GM12878 (cell line): Measurements from ENCODE around the gene GFM1. TPM values are rescaled to one million over a fixed set of nuclear protein-coding genes. Genes with fewer than 3 reads are reported as not detected.

ENCODE experiments used
- ATAC-seq: fragments of 200-7000 bp; cut with Tn5 transposase; 3 replicates; pipeline ENCODE4 v1.9.1; 2020; ENCODE audit warnings: mild to moderate bottlenecking, moderate library complexity
- BruUV-seq: library from RNA; stranded (reverse); fragments of 400-500 nt; replicated peaks from 2 replicates; lab custom pipeline; 2021; lab: Mats Ljungman, UMichigan
- CTCF ChIA-PET: fragments of 300-600 bp; sonication (Branson Sonifier 250); formaldehyde crosslinking; extraction: SDS; loops from one replicate; lab custom pipeline; 2021; ENCODE audit warnings: inconsistent platforms; lab: Yijun Ruan, JAX
- POLR2A ChIA-PET: fragments of 350-600 bp; formaldehyde crosslinking; extraction: SDS; loops from one replicate; lab custom pipeline; 2021; ENCODE audit warnings: inconsistent platforms; lab: Charles Lee
- RAD21 ChIA-PET: fragments of 300-600 bp; sonication (Branson Sonifier 250); formaldehyde crosslinking; loops from one replicate; lab custom pipeline; 2023; ENCODE audit warnings: antibody characterized with exemption; ENCODE audit not compliant: unreplicated experiment; lab: Charles Lee
- SMC1A ChIA-PET: fragments of 300-600 bp; sonication (Branson Sonifier 250); formaldehyde crosslinking; loops from one replicate; lab custom pipeline; 2023; ENCODE audit not compliant: unreplicated experiment, uncharacterized antibody; lab: Charles Lee
- DNase-seq: peaks from one replicate; pipeline ENCODE4 v3.0.0-alpha.2; 2011; ENCODE audit warnings: low read depth, low spot score
- FAIRE-seq: peaks from 3 replicates; lab custom pipeline; 2011; peaks lifted over from hg19 to GRCh38; lab: Jason Lieb, UNC
- H2AFZ ChIP-seq: 2 replicates; pipeline ENCODE4 v1.6.0; 2011; ENCODE audit warnings: low read depth, low read length, control low read depth; ENCODE audit not compliant: control insufficient read depth
- H3K27ac ChIP-seq: 2 replicates; pipeline ENCODE4 v1.5.1; 2011; ENCODE audit warnings: control low read depth; ENCODE audit not compliant: control insufficient read depth, insufficient read depth
- H3K27me3 ChIP-seq, 2 experiments: replicated peaks in 1 of 2; 2 replicates each; pipeline versions ENCODE4 v1.6.0 to v1.6.1; 2011; ENCODE audit warnings: low read length in 1 of 2; ENCODE audit not compliant: control insufficient read depth in 2 of 2, insufficient read depth in 2 of 2
- H3K36me3 ChIP-seq, 2 experiments: 2 replicates each; pipeline ENCODE4 v1.5.1; 2011; ENCODE audit warnings: low read length in 1 of 2; ENCODE audit not compliant: control insufficient read depth in 2 of 2, insufficient read depth in 2 of 2
- H3K4me1 ChIP-seq: 2 replicates; pipeline ENCODE4 v1.6.1; 2011; ENCODE audit warnings: mild to moderate bottlenecking, low read length, moderate library complexity, mixed read lengths; ENCODE audit not compliant: control insufficient read depth, insufficient read depth
- H3K4me2 ChIP-seq: 2 replicates; pipeline ENCODE4 v1.6.0; 2011; ENCODE audit warnings: control low read depth; ENCODE audit not compliant: control insufficient read depth, insufficient read depth
- H3K4me3 ChIP-seq: fragments of 200-600 bp; sonication (generic); 2 replicates; pipeline ENCODE4 v1.5.1; 2016
- H3K79me2 ChIP-seq: 2 replicates; pipeline ENCODE4 v1.6.0; 2011; ENCODE audit warnings: low read length; ENCODE audit not compliant: control insufficient read depth, insufficient read depth
- H3K9ac ChIP-seq: 2 replicates; pipeline ENCODE4 v1.8.0; 2011; ENCODE audit warnings: low read length, control low read depth, mixed read lengths; ENCODE audit not compliant: control insufficient read depth, insufficient read depth
- H3K9me3 ChIP-seq: replicated peaks from 3 replicates; pipeline ENCODE4 v1.5.1; 2011; ENCODE audit warnings: mild to moderate bottlenecking, low read length; ENCODE audit not compliant: control insufficient read depth, insufficient read depth
- H4K20me1 ChIP-seq: 2 replicates; pipeline ENCODE4 v1.6.0; 2011; ENCODE audit not compliant: control insufficient read depth, insufficient read depth
- ASH2L ChIP-seq: fragments of 300-600, 200-600 bp; sonication (generic); IDR thresholded peaks from 2 replicates; pipeline ENCODE4 v1.6.1; 2017; ENCODE audit warnings: low read depth, mild to moderate bottlenecking, borderline replicate concordance
- MEF2B ChIP-seq: fragments of 450-650 bp; IDR thresholded peaks from 2 replicates; pipeline ENCODE4 v1.6.1; 2018; ENCODE audit warnings: mild to moderate bottlenecking, moderate library complexity; ENCODE audit not compliant: partially characterized antibody, poor library complexity, severe bottlenecking
- NR2F1 ChIP-seq: fragments of 450-650 bp; conservative IDR thresholded peaks from 2 replicates; pipeline ENCODE4 v1.6.1; 2017; ENCODE audit warnings: mild to moderate bottlenecking
- NRF1 ChIP-seq: conservative IDR thresholded peaks from 2 replicates; pipeline ENCODE4 v1.6.1; 2011; ENCODE audit warnings: mild to moderate bottlenecking, low read depth, low read length, improper control_type of control experiment
- POLR2AphosphoS2 ChIP-seq: IDR thresholded peaks from 2 replicates; pipeline ENCODE4 v1.6.1; 2011; ENCODE audit warnings: low read depth, mild to moderate bottlenecking, low read length, improper control_type of control experiment, moderate library complexity
- POU2F2 ChIP-seq: IDR thresholded peaks from 3 replicates; pipeline ENCODE4 v1.6.1; 2011; ENCODE audit warnings: low read depth, mild to moderate bottlenecking, low read length, borderline replicate concordance
- SIX5 ChIP-seq: IDR thresholded peaks from 2 replicates; pipeline ENCODE4 v1.6.1; 2011; ENCODE audit warnings: mild to moderate bottlenecking, low read depth, low read length, moderate library complexity; ENCODE audit not compliant: severe bottlenecking
- SMAD1 ChIP-seq: fragments of 450-650 bp; IDR thresholded peaks from 2 replicates; pipeline ENCODE4 v1.6.1; 2018; ENCODE audit warnings: mild to moderate bottlenecking, low read depth; ENCODE audit not compliant: partially characterized antibody
- SPI1 ChIP-seq: IDR thresholded peaks from 2 replicates; pipeline ENCODE4 v1.6.1; 2011; ENCODE audit warnings: low read depth, mild to moderate bottlenecking, low read length, moderate library complexity, borderline replicate concordance; ENCODE audit not compliant: insufficient read depth
- TARDBP ChIP-seq: IDR thresholded peaks from 2 replicates; pipeline ENCODE4 v1.6.1; 2016; ENCODE audit warnings: borderline replicate concordance
- WGBS: methylation state at CpG from one replicate; pipeline ENCODE4 v1.1.6; 2016; ENCODE audit warnings: low lambda C conversion rate; ENCODE audit not compliant: insufficient replicate concordance, insufficient coverage; ENCODE audit errors: missing lambda C conversion rate; 5-methylcytosine and 5-hydroxymethylcytosine counted together
- in situ Hi-C: fragments of 300-500 bp; cut with MboI; formaldehyde crosslinking; loops from 9 replicates; pipeline ENCODE4 v1.14.3; 2018; ENCODE audit warnings: mixed read lengths
- intact Hi-C: fragments of 100-400 bp; cut with micrococcal nuclease; formaldehyde crosslinking; loops from one replicate; pipeline ENCODE4 v1.14.2; 2022; ENCODE audit not compliant: unreplicated experiment
- polyA plus RNA-seq, 11 experiments: library from polyadenylated mRNA; depleted of rRNA in 4 of 11; unstranded in 6 of 11; stranded (reverse) in 5 of 11; fragments of >200 nt; fragmentation: Nextera tagmentation in 4 of 11; fragmentation: Illumina TruSeq in 1 of 11; extraction: Ambion mirVana in 4 of 11; extraction: Trizol in 1 of 11; gene quantifications; 1 replicate in 1 of 11; 2 replicates in 10 of 11; pipeline versions ENCODE4 v1.2.1 to v1.2.3, GENCODE V29; 2011 to 2016; ENCODE audit warnings: inconsistent platforms in 2 of 11, missing spikeins in 2 of 11, low read depth in 1 of 11
- total RNA-seq, 4 experiments: library from RNA; depleted of rRNA in 3 of 4; stranded (reverse); fragments of >200 nt in 3 of 4; fragmentation: Illumina TruSeq in 1 of 4; extraction: Trizol in 1 of 4; gene quantifications; 2 replicates each; pipeline versions ENCODE4 v1.2.1 to v1.2.3, GENCODE V29; 2013 to 2021

Gene GFM1
- total and polyA plus RNA-seq, 10 of the 15 experiments (the other 5 are each of a cell fraction or from before 2014, with no cell fraction given) = 36.9 to 87.2 (median 57.3) TPM

GRCh38 chr3:158631981-158632380, 12.3 kb upstream of the GFM1 start:
- peaks cover 0 to 1% of the 10 kb centered on the region in 2 experiments; a peak in 1 of 4 replicates for H3K27me3 ChIP-seq
- no peak overlapping the region for H3K9ac ChIP-seq
- POLR2A ChIA-PET = no interaction called here
- H2AFZ ChIP-seq = no peak overlapping the region
- H4K20me1 ChIP-seq = no peaks in the 10 kb centered on the region
- CTCF ChIA-PET = interaction anchor here (0.8 kb wide), 1 partner anchor 13 kb away, joined by 4 read pairs; no protein-coding TSS in a partner anchor
- H3K9me3 ChIP-seq = no peaks in the 10 kb centered on the region
- no peaks in the 10 kb centered on the region for H3K79me2 ChIP-seq
- FAIRE-seq = no peak
- SMC1A ChIA-PET = interaction anchor here (0.6 to 0.7 kb wide), 2 partner anchors 15 to 83 kb away, joined by 3 to 4 read pairs; no protein-coding TSS in a partner anchor
- H3K4me3 ChIP-seq = no peak overlapping the region
- no peak overlapping the region for H3K4me2 ChIP-seq
- DNase-seq = no peak
- H3K36me3 ChIP-seq = no peaks in the 10 kb centered on the region
- no peak overlapping the region for H3K27ac ChIP-seq
- RAD21 ChIA-PET = no interaction called here
- no TSS peak for BruUV-seq
- TF ChIP-seq POLR2AphosphoS2 = no peak
- no peak for TF ChIP-seq SIX5
- no peak for TF ChIP-seq SPI1
- ATAC-seq = no peak
- in situ Hi-C loops (no loop called here), intact Hi-C loops (no loop called here)
- no peaks in the 10 kb centered on the region for H3K4me1 ChIP-seq

DNA sequence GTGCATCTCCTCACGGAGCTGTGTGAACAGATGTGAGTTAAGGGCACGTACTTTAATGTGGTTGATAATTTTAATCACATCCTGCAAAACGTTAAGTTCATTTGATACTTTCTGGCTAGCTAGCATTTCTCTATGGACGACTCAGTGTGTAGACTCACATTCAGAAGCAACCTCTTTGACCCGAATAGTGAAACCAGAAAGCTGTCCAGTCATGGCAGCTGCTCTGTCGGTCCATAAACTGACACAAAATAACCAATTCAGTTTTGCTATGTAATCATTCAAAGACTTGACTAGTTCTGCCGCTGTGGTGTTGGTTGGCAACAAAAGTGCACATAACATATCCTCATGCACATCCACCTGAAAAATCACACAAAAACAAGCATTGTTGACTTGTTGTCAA, 3.7 kb upstream of the GFM1 start:
- no peaks in the 10 kb centered on the region for H3K27me3 ChIP-seq
- WGBS = 48% methylated on average over 7 of the region's 7 CpGs
- no peak for DNase-seq
- no peak overlapping the region for H2AFZ ChIP-seq
- H3K79me2 ChIP-seq = peaks cover 13% of the 10 kb centered on the region
- no peaks in the 10 kb centered on the region for H3K9me3 ChIP-seq
- TF ChIP-seq SIX5 (no peak), SMAD1 (no peak), TARDBP (no peak), NR2F1 (no peak), ASH2L (no peak), POU2F2 (no peak), NRF1 (no peak), MEF2B (no peak)
- TF ChIP-seq, all 136 proteins: peak for 0
- no peak overlapping the region for H3K9ac ChIP-seq
- no TSS peak for BruUV-seq
- SMC1A ChIA-PET = no interaction called here
- CTCF ChIA-PET = no interaction called here
- no peak for FAIRE-seq
- H3K27ac ChIP-seq = no peak overlapping the region
- no peak overlapping the region for H3K4me2 ChIP-seq
- no peak overlapping the region for H3K4me3 ChIP-seq
- intact Hi-C loops (loop anchor here (10.0 kb wide), 1 partner anchor 526 kb away; the partner anchor contains the start of gene RSRC1), in situ Hi-C loops (no loop called here)
- RAD21 ChIA-PET = no interaction called here
- no peaks in the 10 kb centered on the region for H4K20me1 ChIP-seq
- no peak for ATAC-seq
- no peaks in the 10 kb centered on the region for H3K4me1 ChIP-seq
- POLR2A ChIA-PET = no interaction called here
- H3K36me3 ChIP-seq = no peaks in the 10 kb centered on the region
